Measurements from ENCODE around the gene ANKRD63. TPM values are rescaled to one million over a fixed set of nuclear protein-coding genes. Genes with fewer than 3 reads are reported as not detected.

Gene ANKRD63
- total and polyA plus RNA-seq, 4 donors: not detected

- Histone ChIP-seq H3K9ac (ENCODE audit: insufficient read depth in 1 of 2, low read length in 2 of 2) (no peak overlapping the region), H3K4me3 (no peak overlapping the region), H3K27me3 (ENCODE audit: control insufficient read depth in 3 of 3, insufficient read depth in 3 of 3, low read length in 2 of 3) (peaks cover 3 to 33% (median 30%) of the 10 kb centered on the region in 3 donors), H3K4me1 (ENCODE audit: control insufficient read depth in 5 of 5, insufficient read depth in 5 of 5, low read length in 5 of 5) (peaks cover 0 to 18% (median 5%) of the 10 kb centered on the region in 5 donors), H3K27ac (ENCODE audit: low read depth in 1 of 2, low read length in 1 of 2) (no peak overlapping the region), H3K9me3 (ENCODE audit: control insufficient read depth in 4 of 4, insufficient read depth in 3 of 4, low read length in 3 of 4) (no peaks in the 10 kb centered on the region), H3K36me3 (ENCODE audit: control insufficient read depth in 4 of 4, insufficient read depth in 4 of 4, low read length in 4 of 4) (peaks cover 0 to 2% (median 0%) of the 10 kb centered on the region in 4 donors)
- ATAC-seq (ENCODE audit: insufficient read depth, low FRiP score) (no peak), DNase-seq (no peak)
- 15 to 44% methylated on average over 15 to 16 of the region's 16 CpGs for WGBS, 2 donors
- no peak for TF ChIP-seq CTCF (IDR thresholded peaks at IDR 0.05; ENCODE audit: control extremely low read depth, extremely low read depth)
These were observed 5.4 kb downstream of the ANKRD63 start for GRCh38 chr15:40277471-40277870.

DNA sequence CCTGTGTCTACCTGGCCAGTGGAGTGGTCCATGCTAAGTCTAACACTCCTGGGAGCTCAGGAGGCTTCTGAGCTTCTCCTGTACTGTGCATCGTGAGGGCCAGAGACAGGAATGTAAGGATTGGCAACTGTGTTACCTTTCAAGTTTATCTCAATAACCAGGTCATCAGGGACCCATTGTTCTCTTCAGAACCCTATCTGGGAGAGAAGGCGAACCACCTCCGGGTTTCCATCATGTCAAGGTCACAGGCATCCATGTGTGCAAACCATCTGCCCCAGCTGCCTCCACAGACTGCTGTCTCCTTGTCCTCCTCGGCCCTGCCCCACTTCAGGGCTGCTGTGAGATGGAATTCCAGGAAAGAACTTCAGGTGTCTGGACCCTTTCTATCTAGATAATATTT is 5.9 kb downstream of the ANKRD63 start:
- DNase-seq (no peak), ATAC-seq (ENCODE audit: insufficient read depth, low FRiP score) (no peak)
- WGBS, 2 donors: 73 to 75% methylated on average over 4 of the region's 4 CpGs
- Histone ChIP-seq H3K4me1 (ENCODE audit: control insufficient read depth in 5 of 5, insufficient read depth in 5 of 5, low read length in 5 of 5) (peaks cover 0 to 13% (median 2%) of the 10 kb centered on the region in 5 donors), H3K27me3 (ENCODE audit: control insufficient read depth in 3 of 3, insufficient read depth in 3 of 3, low read length in 2 of 3) (peaks cover 3 to 33% (median 28%) of the 10 kb centered on the region in 3 donors), H3K9ac (ENCODE audit: insufficient read depth in 1 of 2, low read length in 2 of 2) (no peak overlapping the region), H3K27ac (ENCODE audit: low read depth in 1 of 2, low read length in 1 of 2) (no peak overlapping the region), H3K4me3 (no peak overlapping the region), H3K36me3 (ENCODE audit: control insufficient read depth in 4 of 4, insufficient read depth in 4 of 4, low read length in 4 of 4) (peaks cover 0 to 4% (median 0%) of the 10 kb centered on the region in 4 donors), H3K9me3 (ENCODE audit: control insufficient read depth in 4 of 4, insufficient read depth in 3 of 4, low read length in 3 of 4) (no peaks in the 10 kb centered on the region)
- TF ChIP-seq CTCF (IDR thresholded peaks at IDR 0.05; ENCODE audit: control extremely low read depth, extremely low read depth): no peak

DNA sequence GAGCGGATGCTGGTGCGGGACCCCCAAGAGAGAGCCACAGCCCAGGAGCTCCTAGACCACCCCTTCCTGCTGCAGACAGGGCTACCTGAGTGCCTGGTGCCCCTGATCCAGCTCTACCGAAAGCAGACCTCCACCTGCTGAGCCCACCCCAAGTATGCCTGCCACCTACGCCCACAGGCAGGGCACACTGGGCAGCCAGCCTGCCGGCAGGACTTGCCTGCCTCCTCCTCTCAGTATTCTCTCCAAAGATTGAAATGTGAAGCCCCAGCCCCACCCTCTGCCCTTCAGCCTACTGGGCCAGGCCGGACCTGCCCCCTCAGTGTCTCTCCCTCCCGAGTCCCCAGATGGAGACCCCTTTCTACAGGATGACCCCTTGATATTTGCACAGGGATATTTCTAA is 6.9 kb downstream of the ANKRD63 start:
- DNase-seq (no peak), ATAC-seq (ENCODE audit: insufficient read depth, low FRiP score) (no peak)
- peaks cover 0 to 29% (median 20%) of the 10 kb centered on the region in 3 donors for H3K27me3 ChIP-seq (ENCODE audit: control insufficient read depth in 3 of 3, insufficient read depth in 3 of 3, low read length in 2 of 3)
- H3K9me3 ChIP-seq (ENCODE audit: control insufficient read depth in 4 of 4, insufficient read depth in 3 of 4, low read length in 3 of 4): no peaks in the 10 kb centered on the region
- peaks cover 0 to 7% (median 1%) of the 10 kb centered on the region in 5 donors for H3K4me1 ChIP-seq (ENCODE audit: control insufficient read depth in 5 of 5, insufficient read depth in 5 of 5, low read length in 5 of 5)
- TF ChIP-seq CTCF (IDR thresholded peaks at IDR 0.05; ENCODE audit: control extremely low read depth, extremely low read depth): no peak
- H3K27ac ChIP-seq (ENCODE audit: low read depth in 1 of 2, low read length in 1 of 2): no peak overlapping the region
- peaks cover 0 to 4% (median 0%) of the 10 kb centered on the region in 4 donors for H3K36me3 ChIP-seq (ENCODE audit: control insufficient read depth in 4 of 4, insufficient read depth in 4 of 4, low read length in 4 of 4)
- no peak overlapping the region for H3K4me3 ChIP-seq
- 94 to 95% methylated on average over 7 of the region's 7 CpGs for WGBS, 2 donors
- H3K9ac ChIP-seq (ENCODE audit: insufficient read depth in 1 of 2, low read length in 2 of 2): no peak overlapping the region

DNA sequence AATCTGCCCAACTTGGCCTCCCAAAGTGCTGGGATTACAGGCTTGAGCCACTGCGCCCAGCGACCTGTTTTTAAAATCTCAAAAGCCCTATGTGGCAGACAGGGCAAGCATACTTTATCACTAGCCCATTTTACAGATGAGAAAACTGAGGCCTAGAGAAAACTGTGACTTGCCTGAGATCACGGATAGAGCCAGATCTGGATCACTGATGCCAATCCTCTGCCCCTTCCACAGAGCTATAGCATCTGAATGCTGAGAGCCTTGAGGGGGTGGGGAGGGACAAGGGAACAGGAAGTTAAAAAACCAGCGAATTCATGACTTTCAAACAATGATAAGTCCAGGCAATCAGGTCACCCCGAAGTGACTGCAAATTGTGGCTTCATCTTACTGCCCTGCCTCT is 7.3 kb downstream of the ANKRD63 start:
- ATAC-seq (ENCODE audit: insufficient read depth, low FRiP score): no peak
- Histone ChIP-seq H3K4me3 (no peak overlapping the region), H3K9ac (ENCODE audit: insufficient read depth in 1 of 2, low read length in 2 of 2) (no peak overlapping the region), H3K9me3 (ENCODE audit: control insufficient read depth in 4 of 4, insufficient read depth in 3 of 4, low read length in 3 of 4) (no peaks in the 10 kb centered on the region), H3K27ac (ENCODE audit: low read depth in 1 of 2, low read length in 1 of 2) (no peak overlapping the region), H3K4me1 (ENCODE audit: control insufficient read depth in 5 of 5, insufficient read depth in 5 of 5, low read length in 5 of 5) (peaks cover 0 to 7% (median 1%) of the 10 kb centered on the region in 5 donors), H3K36me3 (ENCODE audit: control insufficient read depth in 4 of 4, insufficient read depth in 4 of 4, low read length in 4 of 4) (peaks cover 0 to 4% (median 0%) of the 10 kb centered on the region in 4 donors), H3K27me3 (ENCODE audit: control insufficient read depth in 3 of 3, insufficient read depth in 3 of 3, low read length in 2 of 3) (peaks cover 0 to 24% (median 16%) of the 10 kb centered on the region in 3 donors)
- DNase-seq: no peak
- 65 to 77% methylated on average over 5 of the region's 5 CpGs for WGBS, 2 donors
- TF ChIP-seq CTCF (IDR thresholded peaks at IDR 0.05; ENCODE audit: control extremely low read depth, extremely low read depth): no peak
